Thoracic aorta (tissue), 2 donors: ENCODE data around the gene PRR36. TPM values are rescaled to one million over a fixed set of nuclear protein-coding genes. Genes with fewer than 3 reads are reported as not detected.

Experiments used
- ATAC-seq: fragments of 150-250 bp; one replicate; pipeline ENCODE4 v1.8.0; 2017; ENCODE audit warnings: low read depth; ENCODE audit not compliant: insufficient number of reproducible peaks, low FRiP score
- DNase-seq: peaks from one replicate; pipeline ENCODE4 v3.0.0-alpha.2; 2020; ENCODE audit warnings: low spot score
- H3K27ac ChIP-seq, 2 donors: fragments of 200-600 bp; sonication (generic); 1 replicate in 1 of 2; 2 replicates in 1 of 2; pipeline ENCODE4 v1.5.1; 2016; ENCODE audit warnings: mild to moderate bottlenecking in 2 of 2, moderate library complexity in 2 of 2
- H3K27me3 ChIP-seq: fragments of 200-600 bp; sonication (generic); replicated peaks from 2 replicates; pipeline ENCODE4 v1.6.0; 2016; ENCODE audit warnings: mild to moderate bottlenecking; ENCODE audit not compliant: insufficient read depth
- H3K36me3 ChIP-seq: fragments of 200-600 bp; sonication (generic); one replicate; pipeline ENCODE4 v1.5.1; 2016
- H3K4me1 ChIP-seq, 2 donors: fragments of 200-600 bp; sonication (generic); 1 replicate in 1 of 2; 2 replicates in 1 of 2; pipeline versions ENCODE4 v1.5.1 to v1.6.0; 2016; ENCODE audit warnings: low read depth in 2 of 2, mild to moderate bottlenecking in 1 of 2; ENCODE audit not compliant: control insufficient read depth in 1 of 2
- H3K4me3 ChIP-seq: fragments of 200-600 bp; sonication (generic); 2 replicates; pipeline ENCODE4 v1.5.1; 2016; ENCODE audit warnings: mild to moderate bottlenecking
- H3K9me3 ChIP-seq: fragments of 200-600 bp; sonication (generic); 2 replicates; pipeline ENCODE4 v1.5.1; 2016
- total RNA-seq, 2 donors: library from RNA; depleted of rRNA; stranded (reverse); fragments of >200 nt; gene quantifications; one replicate each; pipeline versions ENCODE4 v1.1.0 to v1.2.3, GENCODE V29; 2016
- TF ChIP-seq, protein P1 (sequence below): fragments of 200-600 bp; sonication (generic); IDR thresholded peaks from one replicate; pipeline ENCODE4 v1.5.1; 2019; ENCODE audit warnings: antibody characterized with exemption

Gene PRR36
- total RNA-seq, 2 donors from 2014 or later = not detected

- peak overlapping the region; percentile 76 for H3K4me3 ChIP-seq
- peaks cover 18 to 43% of the 10 kb centered on the region in 2 donors for H3K4me1 ChIP-seq
- DNase-seq = no peak
- H3K27ac ChIP-seq = peak overlapping the region in 1 of 2 donors; percentile 64
- H3K27me3 ChIP-seq = no peaks in the 10 kb centered on the region
- H3K36me3 ChIP-seq = no peaks in the 10 kb centered on the region
- TF ChIP-seq, protein P1, sequence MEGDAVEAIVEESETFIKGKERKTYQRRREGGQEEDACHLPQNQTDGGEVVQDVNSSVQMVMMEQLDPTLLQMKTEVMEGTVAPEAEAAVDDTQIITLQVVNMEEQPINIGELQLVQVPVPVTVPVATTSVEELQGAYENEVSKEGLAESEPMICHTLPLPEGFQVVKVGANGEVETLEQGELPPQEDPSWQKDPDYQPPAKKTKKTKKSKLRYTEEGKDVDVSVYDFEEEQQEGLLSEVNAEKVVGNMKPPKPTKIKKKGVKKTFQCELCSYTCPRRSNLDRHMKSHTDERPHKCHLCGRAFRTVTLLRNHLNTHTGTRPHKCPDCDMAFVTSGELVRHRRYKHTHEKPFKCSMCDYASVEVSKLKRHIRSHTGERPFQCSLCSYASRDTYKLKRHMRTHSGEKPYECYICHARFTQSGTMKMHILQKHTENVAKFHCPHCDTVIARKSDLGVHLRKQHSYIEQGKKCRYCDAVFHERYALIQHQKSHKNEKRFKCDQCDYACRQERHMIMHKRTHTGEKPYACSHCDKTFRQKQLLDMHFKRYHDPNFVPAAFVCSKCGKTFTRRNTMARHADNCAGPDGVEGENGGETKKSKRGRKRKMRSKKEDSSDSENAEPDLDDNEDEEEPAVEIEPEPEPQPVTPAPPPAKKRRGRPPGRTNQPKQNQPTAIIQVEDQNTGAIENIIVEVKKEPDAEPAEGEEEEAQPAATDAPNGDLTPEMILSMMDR = no peak
- H3K9me3 ChIP-seq = no peaks in the 10 kb centered on the region
- peak; percentile 32 for ATAC-seq
Observed at GRCh38 chr19:7904074-7905020, 30.2 kb upstream of the PRR36 start.

DNA sequence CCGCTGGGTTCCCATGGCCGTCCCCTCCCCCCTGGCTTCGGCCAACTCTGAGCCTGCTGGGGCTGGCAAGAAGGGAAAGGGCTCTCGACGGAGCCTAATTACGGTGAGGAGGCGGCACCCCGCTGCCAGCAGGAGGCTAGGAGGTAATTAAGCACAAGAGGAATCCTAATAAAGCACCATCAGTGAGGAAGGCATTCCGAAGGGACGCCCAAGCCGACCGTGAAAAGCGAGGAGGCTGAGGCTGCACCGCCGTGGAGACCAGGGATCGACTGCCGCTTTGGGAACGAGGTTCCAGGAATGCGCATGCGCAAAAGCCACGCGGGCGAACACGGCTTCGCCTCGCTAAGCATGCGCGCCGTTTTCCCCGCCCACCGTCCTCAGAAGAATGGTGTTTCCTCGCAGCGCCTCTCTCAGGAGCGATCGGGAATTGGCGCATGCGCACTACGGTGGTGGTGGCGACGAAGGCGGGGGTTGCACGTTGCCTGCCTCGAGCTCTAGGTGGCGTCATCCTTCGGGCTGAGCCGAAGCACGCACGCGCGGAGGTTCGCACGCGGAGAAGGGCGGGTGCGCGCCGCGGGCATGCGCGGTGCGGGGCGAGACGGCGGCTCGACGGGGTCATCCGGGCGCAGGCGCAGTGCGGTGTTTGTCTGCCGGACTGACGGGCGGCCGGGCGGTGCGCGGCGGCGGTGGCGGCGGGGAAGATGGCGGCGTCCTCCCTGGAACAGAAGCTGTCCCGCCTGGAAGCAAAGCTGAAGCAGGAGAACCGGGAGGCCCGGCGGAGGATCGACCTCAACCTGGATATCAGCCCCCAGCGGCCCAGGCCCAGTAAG is 29.3 kb upstream of the PRR36 start, which contains the start of gene MAP2K7:
MAP2K7 (plus strand) TSS at position 634 of the 830 bp plus-strand sequence; CDS start at position 702, 68 bp downstream.
- H3K4me1 ChIP-seq = peaks cover 18 to 43% of the 10 kb centered on the region in 2 donors
- peak; percentile 99 for DNase-seq
- H3K4me3 ChIP-seq = peak within 1 kb of the TSS; percentile 90
- TF ChIP-seq, protein P1 = peak; percentile 44
- peak within 1 kb of the TSS; percentile 72 to 74 for H3K27ac ChIP-seq
- no peaks in the 10 kb centered on the region for H3K36me3 ChIP-seq
- no peaks in the 10 kb centered on the region for H3K27me3 ChIP-seq
- no peaks in the 10 kb centered on the region for H3K9me3 ChIP-seq
- ATAC-seq = peak; percentile 91

GRCh38 chr19:7902796-7903243 is 28.6 kb upstream of the PRR36 start:
- H3K4me3 ChIP-seq = peak overlapping the region; percentile 90
- DNase-seq (no peak), ATAC-seq (no peak)
- no peaks in the 10 kb centered on the region for H3K36me3 ChIP-seq
- TF ChIP-seq, protein P1 = no peak
- H3K9me3 ChIP-seq = no peaks in the 10 kb centered on the region
- H3K27me3 ChIP-seq = no peaks in the 10 kb centered on the region
- H3K4me1 ChIP-seq = peaks cover 18 to 43% of the 10 kb centered on the region in 2 donors
- H3K27ac ChIP-seq = peak overlapping the region; percentile 72 to 74

GRCh38 chr19:7901337-7901736 is 27.1 kb upstream of the PRR36 start:
- ATAC-seq (no peak), DNase-seq (no peak)
- TF ChIP-seq, protein P1 = no peak
- no peak overlapping the region for H3K4me3 ChIP-seq
- H3K9me3 ChIP-seq = no peaks in the 10 kb centered on the region
- peaks cover 15 to 30% of the 10 kb centered on the region in 2 donors for H3K4me1 ChIP-seq
- no peaks in the 10 kb centered on the region for H3K27me3 ChIP-seq
- no peaks in the 10 kb centered on the region for H3K36me3 ChIP-seq
- H3K27ac ChIP-seq = no peak overlapping the region
